Smooth muscle cell (in vitro differentiated cells): ENCODE results near the gene TEKTIP1. TPM values are rescaled to one million over a fixed set of nuclear protein-coding genes. Genes with fewer than 3 reads are reported as not detected.

Source experiments
- DNase-seq: peaks from one replicate; lab custom pipeline; 2025; ENCODE audit not compliant: unreplicated experiment; lab: John Stamatoyannopoulos, UW
- H2AFZ ChIP-seq: fragments of 200-600 bp; sonication (generic); 2 replicates; pipeline ENCODE4 v1.6.0; 2016; ENCODE audit warnings: antibody characterized with exemption, low read depth, mild to moderate bottlenecking
- H3F3A ChIP-seq: fragments of 200-600 bp; sonication (generic); 2 replicates; pipeline ENCODE4 v1.6.0; 2017; ENCODE audit warnings: antibody characterized with exemption, low read depth
- H3K27ac ChIP-seq: fragments of 200-600 bp; sonication (generic); 2 replicates; pipeline ENCODE4 v1.5.1; 2016; ENCODE audit warnings: low read depth, mild to moderate bottlenecking
- H3K27me3 ChIP-seq: fragments of 200-600 bp; sonication (generic); 2 replicates; pipeline ENCODE4 v1.6.1; 2016; ENCODE audit warnings: low read depth, mild to moderate bottlenecking
- H3K36me3 ChIP-seq: fragments of 200-600 bp; sonication (generic); 2 replicates; pipeline ENCODE4 v1.5.1; 2016; ENCODE audit warnings: low read depth
- H3K4me1 ChIP-seq: fragments of 200-600 bp; sonication (generic); 2 replicates; pipeline ENCODE4 v1.5.1; 2016; ENCODE audit warnings: low read depth
- H3K4me2 ChIP-seq: fragments of 200-600 bp; sonication (generic); 2 replicates; pipeline ENCODE4 v1.6.0; 2016; ENCODE audit warnings: mild to moderate bottlenecking
- H3K4me3 ChIP-seq: fragments of 200-600 bp; sonication (generic); 2 replicates; pipeline ENCODE4 v1.5.1; 2016; ENCODE audit warnings: mild to moderate bottlenecking
- H3K79me2 ChIP-seq: fragments of 200-600 bp; sonication (generic); 2 replicates; pipeline ENCODE4 v1.6.0; 2016; ENCODE audit warnings: low read depth, mild to moderate bottlenecking
- H3K9ac ChIP-seq: fragments of 200-600 bp; sonication (generic); 2 replicates; pipeline ENCODE4 v1.6.0; 2016; ENCODE audit warnings: low read depth
- H3K9me3 ChIP-seq: fragments of 200-600 bp; sonication (generic); replicated peaks from 2 replicates; pipeline ENCODE4 v1.5.1; 2016; ENCODE audit warnings: low read depth
- H4K20me1 ChIP-seq: fragments of 200-600 bp; sonication (generic); 2 replicates; pipeline ENCODE4 v1.6.0; 2016; ENCODE audit warnings: low read depth
- CTCF ChIP-seq: fragments of 200-600 bp; sonication (generic); IDR thresholded peaks from 2 replicates; pipeline ENCODE4 v1.5.1; 2017; ENCODE audit warnings: borderline replicate concordance, mild to moderate bottlenecking, antibody characterized with exemption; ENCODE audit not compliant: insufficient read depth, poor library complexity, severe bottlenecking
- WGBS: methylation state at CpG from one replicate; pipeline ENCODE4 v1.1.7; 2016; ENCODE audit warnings: low lambda C conversion rate; 5-methylcytosine and 5-hydroxymethylcytosine counted together
- polyA plus RNA-seq: library from polyadenylated mRNA; unstranded; fragments of >200 nt; fragmentation: Nextera tagmentation; extraction: Ambion mirVana; gene quantifications from 2 replicates; pipeline ENCODE4 v1.2.1, GENCODE V29; 2016
- total RNA-seq: library from RNA; depleted of rRNA; stranded (reverse); fragments of >200 nt; gene quantifications from 2 replicates; pipeline ENCODE4 v1.2.3, GENCODE V29; 2014

The TEKTIP1 gene
- total and polyA plus RNA-seq, 2 experiments from 2014 or later = 0.62 TPM; not detected in 1

- Histone ChIP-seq H3K4me1 (no peaks in the 10 kb centered on the region), H3F3A (no peaks in the 10 kb centered on the region), H3K79me2 (peaks cover 7% of the 10 kb centered on the region), H2AFZ (no peak overlapping the region), H3K27me3 (no peaks in the 10 kb centered on the region), H3K4me2 (no peak overlapping the region), H3K9ac (no peak overlapping the region), H3K36me3 (no peaks in the 10 kb centered on the region), H4K20me1 (no peaks in the 10 kb centered on the region), H3K4me3 (no peak overlapping the region), H3K9me3 (no peaks in the 10 kb centered on the region), H3K27ac (no peak overlapping the region)
- DNase-seq = no peak
- 94% methylated on average over 16 of the region's 16 CpGs for WGBS
- TF ChIP-seq CTCF = no peak
These were observed 46.1 kb upstream of the TEKTIP1 start for GRCh38 chr19:3492919-3493318.

GRCh38 chr19:3493651-3494050 lies 45.3 kb upstream of the TEKTIP1 start:
- Histone ChIP-seq H3K79me2 (peaks cover 12% of the 10 kb centered on the region), H4K20me1 (no peaks in the 10 kb centered on the region), H3K27me3 (no peaks in the 10 kb centered on the region), H3K9ac (no peak overlapping the region), H3K36me3 (no peaks in the 10 kb centered on the region), H3F3A (no peaks in the 10 kb centered on the region), H3K4me3 (no peak overlapping the region), H3K4me1 (no peaks in the 10 kb centered on the region), H3K27ac (no peak overlapping the region), H2AFZ (no peak overlapping the region), H3K4me2 (no peak overlapping the region), H3K9me3 (no peaks in the 10 kb centered on the region)
- DNase-seq = no peak
- 96% methylated on average over 8 of the region's 14 CpGs for WGBS
- no peak for TF ChIP-seq CTCF

GRCh38 chr19:3494051-3494450 lies 44.9 kb upstream of the TEKTIP1 start:
- Histone ChIP-seq H3K79me2 (peaks cover 16% of the 10 kb centered on the region), H3K9ac (no peak overlapping the region), H3K4me2 (no peak overlapping the region), H3K27ac (no peak overlapping the region), H3K36me3 (no peaks in the 10 kb centered on the region), H3F3A (no peaks in the 10 kb centered on the region), H4K20me1 (no peaks in the 10 kb centered on the region), H3K27me3 (no peaks in the 10 kb centered on the region), H3K4me1 (peaks cover under 1% of the 10 kb centered on the region), H3K9me3 (no peaks in the 10 kb centered on the region), H2AFZ (no peak overlapping the region), H3K4me3 (no peak overlapping the region)
- no peak for TF ChIP-seq CTCF
- DNase-seq = no peak
- 92% methylated on average over 12 of the region's 15 CpGs for WGBS

- H3K27me3 ChIP-seq = no peaks in the 10 kb centered on the region
- no peak for TF ChIP-seq CTCF
These were observed 44.4 kb upstream of the TEKTIP1 start for GRCh38 chr19:3494559-3494958.

More at GRCh38 chr19:3494559-3494958, 44.4 kb upstream of the TEKTIP1 start:
- H3K4me2 ChIP-seq = no peak overlapping the region
- no peak for DNase-seq
- no peaks in the 10 kb centered on the region for H3K9me3 ChIP-seq
- no peak overlapping the region for H3K27ac ChIP-seq
- H3K79me2 ChIP-seq = peaks cover 21% of the 10 kb centered on the region
- peaks cover 5% of the 10 kb centered on the region for H3K4me1 ChIP-seq
- no peak overlapping the region for H3K4me3 ChIP-seq
- H3K36me3 ChIP-seq = no peaks in the 10 kb centered on the region
- WGBS = 98% methylated on average over 18 of the region's 18 CpGs
- H3K9ac ChIP-seq = no peak overlapping the region
- H2AFZ ChIP-seq = no peak overlapping the region
- no peaks in the 10 kb centered on the region for H3F3A ChIP-seq
- H4K20me1 ChIP-seq = no peaks in the 10 kb centered on the region
